HG03354 (cell line): ENCODE measurements around the gene FAM89A.
"Not testable (repeated sequence)": the region's sequence is repeated elsewhere in the genome, so short reads cannot be mapped to it uniquely, and the experiment has no call there.

Experiments used
- ATAC-seq: cut with Tn5 transposase; IDR thresholded peaks from one replicate; pipeline ENCODE4 v1.9.1; 2021; ENCODE audit warnings: mild to moderate bottlenecking; ENCODE audit not compliant: unreplicated experiment, poor library complexity, severe bottlenecking

Gene FAM89A

GRCh38 chr1:231037585-231038517 is 2.2 kb downstream of the FAM89A start:
- no peak for ATAC-seq

- no peak for ATAC-seq
Measured at GRCh38 chr1:231036416-231036815, 3.6 kb downstream of the FAM89A start.

DNA sequence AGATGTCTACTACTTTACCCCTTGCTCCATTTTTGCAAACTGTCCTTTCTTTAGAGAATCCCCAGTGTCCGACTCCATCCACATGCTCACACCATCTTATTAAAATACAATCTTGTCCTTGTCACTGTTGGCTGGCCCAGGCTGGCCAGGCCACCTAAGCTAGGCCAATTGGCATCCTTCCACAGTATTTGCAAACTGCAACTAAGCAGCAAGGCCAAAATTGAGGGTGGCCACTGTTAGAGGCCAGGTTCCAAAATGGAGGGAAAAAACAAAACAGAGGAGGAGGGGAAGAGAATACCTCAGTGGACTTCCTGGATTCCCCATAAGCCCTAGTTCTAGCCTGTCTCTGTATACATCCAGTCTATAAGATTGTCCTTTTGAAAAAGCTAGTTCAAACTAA is 4.3 kb downstream of the FAM89A start:
- ATAC-seq: no peak

- ATAC-seq: no peak
Measured at GRCh38 chr1:231032963-231033362, 7.1 kb downstream of the FAM89A start.

DNA sequence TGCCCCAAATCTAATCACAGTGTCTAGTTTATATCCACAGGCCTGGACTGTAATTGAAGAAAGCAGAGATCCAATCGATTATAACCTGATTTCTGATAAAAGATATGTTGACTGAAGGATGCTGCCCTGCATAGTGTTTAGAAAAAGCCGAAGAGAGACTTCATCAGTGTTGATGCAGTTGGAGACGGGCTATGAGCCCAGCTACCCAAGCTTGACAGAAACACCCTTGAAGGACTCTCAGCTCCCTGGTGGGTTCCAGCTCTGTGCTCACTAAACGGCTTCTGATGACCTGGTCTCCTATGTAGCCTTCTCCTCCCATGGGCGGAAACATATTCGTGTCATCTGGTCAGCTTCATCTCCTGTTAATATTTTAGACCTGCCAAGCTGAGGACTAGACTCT is 10.2 kb downstream of the FAM89A start:
- ATAC-seq: no peak

GRCh38 chr1:231029247-231029646 is 10.8 kb downstream of the FAM89A start:
- not testable (repeated sequence) for ATAC-seq

GRCh38 chr1:231028682-231029081 is 11.4 kb downstream of the FAM89A start:
- ATAC-seq: no peak

- ATAC-seq: no peak
Measured at GRCh38 chr1:231027971-231028370, 12.1 kb downstream of the FAM89A start.

DNA sequence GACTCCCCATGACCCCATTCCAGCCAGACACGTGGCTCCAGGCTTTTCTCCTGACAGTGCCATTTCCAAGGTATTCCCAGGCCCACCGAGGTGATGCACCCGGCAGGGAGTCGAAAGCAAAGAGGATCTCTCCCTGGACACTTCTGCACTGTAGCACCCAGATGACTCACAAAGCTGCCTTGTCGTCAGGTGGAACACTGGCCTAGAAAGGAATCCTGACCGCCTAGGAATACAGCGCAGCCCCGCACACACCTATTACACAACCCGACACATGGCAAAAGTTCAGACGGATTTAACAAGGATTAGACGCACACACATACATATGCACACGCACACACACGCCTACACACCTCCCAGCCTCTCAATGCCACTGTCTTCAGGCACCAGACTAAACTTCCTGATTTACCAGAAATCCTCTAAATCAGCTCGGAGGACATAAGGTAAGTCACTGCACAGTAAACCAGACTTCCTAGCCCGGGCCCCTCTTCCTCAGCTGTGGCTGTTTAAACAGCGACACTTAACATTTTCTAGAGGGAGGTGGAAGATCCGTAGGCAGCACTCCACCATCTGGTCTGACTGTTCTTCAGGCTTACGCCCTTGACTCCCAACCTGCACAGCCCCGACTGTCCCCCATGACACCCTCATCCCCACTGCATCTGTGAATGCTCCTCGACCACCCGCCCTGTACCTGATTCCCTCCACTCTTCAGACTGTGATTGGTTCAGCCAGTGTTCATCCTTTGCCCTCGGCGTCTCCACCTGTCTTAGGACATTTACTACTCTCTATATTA is 12.7 kb downstream of the FAM89A start:
- ATAC-seq: no peak

- ATAC-seq: no peak
Measured at GRCh38 chr1:231026576-231026975, 13.5 kb downstream of the FAM89A start.

- no peak for ATAC-seq
Measured at GRCh38 chr1:231023150-231023549, 16.9 kb downstream of the FAM89A start.

DNA sequence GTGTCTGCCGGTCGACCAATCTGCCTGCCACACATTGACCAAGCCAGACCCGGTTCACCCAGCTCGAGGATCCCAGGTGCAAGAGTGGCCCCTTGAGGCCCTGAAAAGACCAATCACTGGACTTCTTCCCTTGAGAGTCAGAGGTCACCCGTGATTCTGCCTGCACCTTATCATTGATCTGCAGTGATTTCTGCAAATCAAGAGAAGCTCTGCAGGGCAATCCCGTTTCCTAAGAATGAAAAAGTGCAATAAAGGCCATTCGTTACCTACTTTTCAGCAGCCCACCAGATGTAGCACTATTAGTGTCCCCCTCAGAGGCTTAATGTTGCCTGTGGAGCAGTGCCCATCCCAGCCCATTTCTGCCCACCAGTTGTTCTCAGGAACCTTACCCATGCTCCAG is 17.5 kb downstream of the FAM89A start:
- ATAC-seq: not testable (repeated sequence)

DNA sequence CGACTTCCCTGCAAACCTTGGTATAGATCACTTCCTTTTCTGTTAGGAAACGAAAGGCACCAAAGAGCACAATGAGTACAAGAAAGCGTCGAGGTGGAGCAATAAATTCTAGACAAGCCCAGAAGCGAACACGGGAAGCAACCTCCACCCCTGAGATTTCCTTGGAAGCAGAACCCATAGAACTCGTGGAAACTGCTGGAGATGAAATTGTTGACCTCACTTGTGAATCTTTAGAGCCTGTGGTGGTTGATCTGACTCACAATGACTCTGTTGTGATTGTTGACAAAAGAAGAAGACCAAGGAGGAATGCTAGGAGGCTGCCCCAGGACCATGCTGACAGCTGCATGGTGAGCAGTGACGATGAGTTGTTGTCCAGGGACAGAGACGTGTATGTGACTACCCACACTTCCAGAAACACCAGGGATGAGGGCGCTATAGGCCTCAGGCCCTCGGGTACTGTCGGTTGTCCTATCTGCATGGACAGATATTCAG is 18.5 kb downstream of the FAM89A start:
- no peak for ATAC-seq

DNA sequence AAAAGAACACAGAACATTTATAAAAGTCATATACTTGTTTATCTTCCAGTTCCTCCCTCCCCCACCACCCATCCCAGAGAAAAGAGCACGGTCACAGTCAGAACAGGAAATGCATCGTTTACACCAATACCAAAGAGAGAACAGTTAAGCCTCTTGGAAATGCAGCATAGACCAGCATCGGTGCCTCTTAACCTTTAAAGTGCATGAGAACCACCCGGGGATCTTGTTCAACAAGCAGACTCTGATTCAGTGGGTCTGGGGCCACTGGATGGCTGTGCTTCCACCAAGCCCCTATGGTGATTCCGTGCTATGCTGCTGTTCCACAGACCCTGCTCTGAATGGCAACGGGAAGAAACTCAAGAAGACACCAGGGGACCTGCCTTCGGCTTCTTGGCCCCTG is 19.2 kb downstream of the FAM89A start:
- no peak for ATAC-seq

GRCh38 chr1:231020139-231020601 is 19.9 kb downstream of the FAM89A start:
- ATAC-seq: no peak

DNA sequence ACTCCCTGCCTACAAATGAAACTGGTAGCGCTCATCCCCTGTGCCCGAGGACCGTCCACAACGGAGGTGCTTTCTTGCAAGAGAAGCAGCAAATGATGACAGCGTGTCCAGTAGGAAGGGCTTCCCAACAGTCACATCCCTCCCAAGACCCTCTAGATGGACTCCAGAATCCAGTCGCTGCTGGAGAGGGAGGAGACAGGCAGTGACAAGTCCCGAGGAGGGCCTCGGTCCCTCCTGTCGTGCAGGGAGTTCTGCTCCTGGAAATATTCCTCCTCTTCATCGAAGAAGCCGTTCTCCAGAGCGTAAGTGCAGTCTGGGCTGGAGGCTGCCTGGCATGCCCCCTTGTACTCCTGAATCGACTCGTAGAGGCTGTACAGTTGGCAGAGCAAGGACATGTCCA is 20.3 kb downstream of the FAM89A start:
- no peak for ATAC-seq

GRCh38 chr1:231016966-231017365 is 23.1 kb downstream of the FAM89A start:
- no peak for ATAC-seq

GRCh38 chr1:231016234-231016633 is 23.8 kb downstream of the FAM89A start:
- ATAC-seq: no peak

DNA sequence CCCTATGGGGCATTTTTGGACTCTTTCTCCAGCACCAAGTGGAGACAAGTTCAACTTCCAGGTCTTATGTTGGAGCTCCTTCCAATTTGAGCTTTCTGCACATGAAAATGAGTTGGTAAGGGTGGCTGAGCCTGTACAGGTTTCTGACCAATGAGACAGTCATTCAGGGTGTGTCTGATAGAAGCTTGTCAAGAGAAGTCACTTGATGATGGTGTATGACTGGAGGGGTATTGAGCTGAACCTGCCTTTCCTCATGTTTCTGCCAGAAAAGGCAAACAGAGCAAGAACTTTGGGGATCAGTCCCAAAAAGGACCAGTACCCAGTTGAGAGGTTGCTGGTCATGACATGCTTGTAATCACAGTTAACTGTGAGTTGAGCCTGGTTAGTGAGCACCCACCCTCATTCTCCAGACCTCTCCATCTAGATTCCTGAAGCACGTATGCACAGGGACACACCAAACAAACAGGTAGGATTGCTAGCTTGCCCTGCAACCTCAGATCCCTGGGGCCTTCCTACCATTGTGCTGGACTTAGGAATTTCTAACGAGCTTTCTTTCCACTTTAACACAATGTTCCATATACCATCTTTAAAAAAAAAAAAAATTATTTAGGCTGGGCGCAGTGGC is 26.6 kb downstream of the FAM89A start:
- ATAC-seq: no peak

DNA sequence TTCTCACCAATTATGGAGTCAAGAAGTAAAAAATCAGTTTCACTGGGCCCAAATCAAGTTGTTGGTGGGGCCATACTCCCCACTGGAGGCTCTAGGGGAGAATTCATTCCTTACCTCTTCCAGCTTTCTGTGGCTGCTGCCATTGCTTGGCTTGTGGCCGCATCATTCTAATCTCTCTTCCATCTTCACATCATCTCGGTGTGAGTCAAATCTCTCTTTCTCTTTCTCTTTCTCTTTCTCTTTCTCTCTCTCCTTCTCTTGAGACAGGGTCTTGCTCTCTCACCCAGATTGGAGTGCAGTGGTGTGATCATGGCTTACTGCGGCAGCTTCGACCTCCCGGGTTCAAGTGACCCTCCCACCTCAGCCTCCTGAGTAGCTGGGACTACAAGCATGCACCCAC is 28.1 kb downstream of the FAM89A start:
- no peak for ATAC-seq
